Right lobe of liver (tissue), 4 donors: ENCODE measurements around the gene TRIO.

Source experiments
- CTCF ChIP-seq, 4 donors: fragments of 200-600 bp in 3 of 4; fragments of 450-650 bp in 1 of 4; IDR thresholded peaks; one replicate each; pipeline versions ENCODE4 v1.5.1 to v1.8.0; 2016 to 2022; ENCODE audit warnings: antibody characterized with exemption in 4 of 4, mild to moderate bottlenecking in 2 of 4
- POLR2A ChIP-seq: fragments of 450-650 bp; IDR thresholded peaks from one replicate; pipeline ENCODE4 v1.6.1; 2017; ENCODE audit warnings: antibody characterized with exemption, mild to moderate bottlenecking
- donor health status: DM: no; HTN: no; CAD: no.
- donor health status: DM: no; HTN: no; CAD: no.
- donor health status: DM: no; HTN: yes; CAD: no.

GRCh38 chr5:14534773-14535172 is 391.6 kb downstream of the TRIO start:
- no peak for TF ChIP-seq CTCF (IDR thresholded peaks at IDR 0.05)
- no peak for TF ChIP-seq POLR2A
